ENCODE results near the gene YTHDC2.

YTHDC2 gene

GRCh38 chr5:113641715-113642114, 128.2 kb downstream of the YTHDC2 start:
- TF ChIP-seq CTCF (conservative IDR thresholded peaks at IDR 0.05; ENCODE audit: low read depth, low read length) = no peak
- H3K4me3 ChIP-seq (ENCODE audit: low read depth, low read length) = no peak overlapping the region
- DNase-seq (ENCODE audit: low read depth) = no peak

Measured in choroid plexus epithelial cell (primary cell).